HT1080 (cell line): ENCODE results near the gene ZCCHC24. TPM values are rescaled to one million over a fixed set of nuclear protein-coding genes. Genes with fewer than 3 reads are reported as not detected.
"Not testable (repeated sequence)": the region's sequence is repeated elsewhere in the genome, so short reads cannot be mapped to it uniquely, and the experiment has no call there.

Source experiments
- DNase-seq: peaks from one replicate; pipeline ENCODE4 v3.0.0-alpha.2; 2015; ENCODE audit warnings: low read depth
- total RNA-seq: library from RNA; depleted of rRNA; stranded (reverse); fragments of >200 nt; shearing (Covaris generic); gene quantifications from 2 replicates; pipeline ENCODE4 v1.2.3, GENCODE V29; 2014; rRNA removed

The ZCCHC24 gene
- total RNA-seq, 1 experiment from 2014 or later, result 9.4 TPM

- not testable (repeated sequence) for DNase-seq
Measured at GRCh38 chr10:79332610-79333315, 112.7 kb downstream of the ZCCHC24 start.

Other genes starting within 250 kb of the ZCCHC24 start
- gene PPIF, start 98.2 kb downstream of the ZCCHC24 start, total RNA-seq, result 65.0 and 86.7 TPM in 2 replicates
- 0.94 and 1.0 TPM in 2 replicates for gene EIF5AL1, start 66.9 kb upstream of the ZCCHC24 start, total RNA-seq
- gene SFTPA2, start 114.8 kb upstream of the ZCCHC24 start, total RNA-seq, result not detected in 2 replicates
- gene SFTPA1, start 165.3 kb upstream of the ZCCHC24 start, total RNA-seq, result not detected in 2 replicates